Measurements from ENCODE around the gene MICU2.
"Not testable (repeated sequence)": the region's sequence is repeated elsewhere in the genome, so short reads cannot be mapped to it uniquely, and the experiment has no call there.

Gene MICU2

GRCh38 chr13:21594715-21595545 is 9.0 kb downstream of the MICU2 start:
- DNase-seq (ENCODE audit: extremely low read depth in 1 of 2, low read depth in 1 of 2) = no peak

GRCh38 chr13:21590665-21591456 is 13.1 kb downstream of the MICU2 start:
- DNase-seq (ENCODE audit: extremely low read depth in 1 of 2, low read depth in 1 of 2) = not testable (repeated sequence)

- no peak for DNase-seq (ENCODE audit: extremely low read depth in 1 of 2, low read depth in 1 of 2)
Observed at GRCh38 chr13:21590231-21590630, 13.7 kb downstream of the MICU2 start.

GRCh38 chr13:21589510-21589909 is 14.5 kb downstream of the MICU2 start:
- DNase-seq (ENCODE audit: extremely low read depth in 1 of 2, low read depth in 1 of 2) = not testable (repeated sequence)

GRCh38 chr13:21588411-21588810 is 15.6 kb downstream of the MICU2 start:
- not testable (repeated sequence) for DNase-seq (ENCODE audit: extremely low read depth in 1 of 2, low read depth in 1 of 2)

- DNase-seq (ENCODE audit: extremely low read depth in 1 of 2, low read depth in 1 of 2) = no peak
Observed at GRCh38 chr13:21584973-21585592, 18.9 kb downstream of the MICU2 start.

GRCh38 chr13:21583478-21583877 is 20.5 kb downstream of the MICU2 start:
- no peak for DNase-seq (ENCODE audit: extremely low read depth in 1 of 2, low read depth in 1 of 2)

GRCh38 chr13:21580736-21581135 is 23.2 kb downstream of the MICU2 start:
- DNase-seq (ENCODE audit: extremely low read depth in 1 of 2, low read depth in 1 of 2) = no peak

- no peak for DNase-seq (ENCODE audit: extremely low read depth in 1 of 2, low read depth in 1 of 2)
Observed at GRCh38 chr13:21579754-21580316, 24.1 kb downstream of the MICU2 start.

- no peak for DNase-seq (ENCODE audit: extremely low read depth in 1 of 2, low read depth in 1 of 2)
Observed at GRCh38 chr13:21578748-21579147, 25.2 kb downstream of the MICU2 start.

GRCh38 chr13:21576426-21576825 is 27.5 kb downstream of the MICU2 start:
- no peak for DNase-seq (ENCODE audit: extremely low read depth in 1 of 2, low read depth in 1 of 2)

GRCh38 chr13:21573920-21574712 is 29.9 kb downstream of the MICU2 start:
- no peak for DNase-seq (ENCODE audit: extremely low read depth in 1 of 2, low read depth in 1 of 2)

- DNase-seq (ENCODE audit: extremely low read depth in 1 of 2, low read depth in 1 of 2) = no peak
Observed at GRCh38 chr13:21569686-21570085, 34.3 kb downstream of the MICU2 start.

- no peak for DNase-seq (ENCODE audit: extremely low read depth in 1 of 2, low read depth in 1 of 2)
Observed at GRCh38 chr13:21568854-21569253, 35.1 kb downstream of the MICU2 start.

- no peak for DNase-seq (ENCODE audit: extremely low read depth in 1 of 2, low read depth in 1 of 2)
Observed at GRCh38 chr13:21567714-21568113, 36.3 kb downstream of the MICU2 start.

GRCh38 chr13:21557995-21558394 is 46.0 kb downstream of the MICU2 start:
- no peak for DNase-seq (ENCODE audit: extremely low read depth in 1 of 2, low read depth in 1 of 2)

GRCh38 chr13:21556051-21556450 is 47.9 kb downstream of the MICU2 start:
- DNase-seq (ENCODE audit: extremely low read depth in 1 of 2, low read depth in 1 of 2) = no peak

- not testable (repeated sequence) for DNase-seq (ENCODE audit: extremely low read depth in 1 of 2, low read depth in 1 of 2)
Observed at GRCh38 chr13:21553261-21553660, 50.7 kb downstream of the MICU2 start.

GRCh38 chr13:21550918-21551317 is 53.1 kb downstream of the MICU2 start:
- DNase-seq (ENCODE audit: extremely low read depth in 1 of 2, low read depth in 1 of 2) = no peak

- DNase-seq (ENCODE audit: extremely low read depth in 1 of 2, low read depth in 1 of 2) = no peak
Observed at GRCh38 chr13:21549633-21550032, 54.3 kb downstream of the MICU2 start.
